HG03108 (cell line): Measurements from ENCODE around the gene CNPY1.

ENCODE experiments used
- ATAC-seq: cut with Tn5 transposase; IDR thresholded peaks from one replicate; pipeline ENCODE4 v1.9.1; 2021; ENCODE audit warnings: moderate library complexity; ENCODE audit not compliant: unreplicated experiment

The CNPY1 gene

DNA sequence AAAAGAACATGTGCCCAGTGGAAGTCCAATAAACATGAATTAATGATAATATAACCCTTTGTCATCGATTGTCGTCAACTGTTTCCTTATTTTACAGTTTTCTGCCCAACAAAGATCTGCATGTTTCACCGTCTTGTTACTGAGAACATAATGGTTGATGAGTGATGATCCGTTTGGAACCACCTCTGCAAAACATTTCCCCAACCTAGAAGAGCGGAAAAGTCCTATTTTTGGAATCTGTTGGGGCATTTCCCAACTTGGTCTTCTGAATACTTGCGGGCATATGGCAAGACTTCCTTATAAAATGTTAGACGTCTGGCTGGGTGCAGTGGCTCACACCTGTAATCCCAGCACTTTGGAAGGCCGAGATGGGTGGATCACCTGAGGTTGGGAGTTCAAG is 32.1 kb downstream of the CNPY1 start:
- no peak for ATAC-seq

DNA sequence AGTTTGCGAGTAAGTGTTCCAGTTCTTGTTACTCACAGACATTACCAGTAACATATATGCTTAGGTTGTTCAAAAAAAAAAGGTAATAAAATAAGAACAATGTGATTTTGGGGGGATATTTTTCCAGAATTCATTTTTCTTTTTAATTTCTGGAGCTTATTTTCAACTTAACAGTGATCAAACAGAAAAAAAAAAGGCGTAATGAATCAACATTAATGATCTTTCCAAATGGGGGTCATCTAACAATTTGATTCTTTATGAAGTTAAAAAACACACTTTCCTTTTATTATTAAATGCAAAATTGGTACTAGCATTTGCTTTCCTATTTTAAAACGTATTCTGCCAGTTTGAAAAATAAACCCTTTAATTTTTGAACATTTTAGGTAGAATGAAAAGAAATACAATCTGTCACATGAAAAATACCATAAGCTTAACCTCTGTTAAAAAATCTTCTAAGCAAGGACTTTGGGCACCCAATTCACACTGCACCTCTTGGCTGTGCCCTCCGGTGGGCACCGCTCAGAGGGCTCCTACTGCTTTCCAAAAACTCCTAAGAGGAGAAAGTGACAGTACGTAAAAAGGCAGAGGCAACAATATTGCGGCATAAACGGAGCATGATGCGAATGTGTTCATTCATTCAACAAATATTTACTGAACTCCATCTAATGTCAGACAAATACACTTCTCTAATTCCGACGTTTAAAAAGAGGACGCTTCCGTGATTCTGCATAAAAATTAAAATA is 32.6 kb downstream of the CNPY1 start:
- no peak for ATAC-seq

DNA sequence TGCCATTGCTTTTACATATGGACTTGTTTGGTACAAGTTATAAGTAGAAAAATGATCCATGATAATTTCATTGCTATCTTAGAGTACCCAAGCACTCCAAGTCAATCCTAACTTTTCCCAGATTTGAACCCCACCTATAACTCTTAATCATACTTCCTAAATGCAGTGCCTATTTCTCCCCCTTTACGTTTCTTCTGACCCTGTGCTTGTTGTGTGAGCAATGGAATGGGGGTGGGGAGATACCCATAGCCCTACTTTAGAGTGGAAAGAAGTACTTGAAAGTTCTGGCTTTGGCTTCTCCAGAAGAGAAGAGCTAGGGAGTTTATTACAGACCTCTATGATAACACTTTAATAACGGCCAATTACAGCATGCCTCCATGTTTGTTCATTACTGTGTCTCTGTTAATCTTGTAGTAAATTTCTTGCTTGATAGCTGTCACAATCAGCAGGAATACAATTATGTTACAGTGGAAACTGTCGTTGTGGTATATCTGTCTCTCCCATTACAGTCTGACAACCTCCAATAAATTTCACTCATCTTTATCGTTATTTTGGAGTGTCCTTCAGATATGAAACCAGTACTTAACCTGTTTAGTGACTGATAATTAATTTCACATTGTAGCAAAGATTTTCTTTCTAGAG is 34.0 kb downstream of the CNPY1 start:
- no peak for ATAC-seq

DNA sequence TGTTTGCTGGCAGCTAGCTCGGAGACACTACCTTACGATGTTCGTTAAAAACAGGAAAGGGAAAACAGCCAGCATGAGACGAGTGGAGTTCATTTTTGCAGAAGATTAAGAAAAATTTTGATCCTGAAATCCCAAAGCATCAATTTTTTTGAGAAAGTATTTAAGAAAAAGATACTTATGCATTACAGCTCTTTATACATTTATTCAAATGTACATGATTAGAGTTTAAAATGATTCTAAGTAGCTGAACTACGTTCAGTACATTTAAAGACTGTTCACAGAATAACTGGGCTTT is 34.7 kb downstream of the CNPY1 start:
- no peak for ATAC-seq

DNA sequence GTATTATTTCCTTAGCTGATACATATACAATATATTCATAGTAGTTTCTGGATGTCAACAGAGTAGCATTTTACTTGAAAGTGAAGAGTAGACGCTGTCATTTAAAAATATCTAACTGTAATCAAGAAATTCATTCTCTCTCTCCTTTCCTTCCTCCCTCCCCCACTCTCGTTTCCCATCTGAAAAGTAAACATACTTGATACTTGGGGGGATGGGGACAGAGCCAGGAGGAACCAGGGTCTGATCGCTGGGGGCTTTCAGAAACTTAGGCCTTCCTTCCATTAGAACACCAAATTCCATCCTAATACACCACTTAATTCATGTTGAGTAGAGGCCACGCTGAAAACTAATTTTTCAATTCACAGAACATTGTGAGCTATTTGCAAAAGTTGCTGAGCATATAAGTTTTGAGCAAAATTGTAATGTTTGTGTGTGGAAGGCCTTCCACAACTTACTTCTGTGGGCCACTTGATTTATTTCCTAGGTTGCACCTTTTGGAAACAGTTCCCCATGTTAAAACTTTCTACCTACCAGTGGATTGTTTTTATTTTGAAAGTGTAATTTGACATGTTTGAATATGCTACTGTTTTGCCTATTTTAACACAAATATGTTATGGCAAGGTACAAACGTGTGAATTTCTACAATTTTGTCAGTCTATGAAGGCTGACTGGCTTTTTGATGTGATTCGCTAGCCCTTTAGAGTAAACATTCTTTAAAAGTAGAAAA is 35.2 kb downstream of the CNPY1 start:
- ATAC-seq = no peak

DNA sequence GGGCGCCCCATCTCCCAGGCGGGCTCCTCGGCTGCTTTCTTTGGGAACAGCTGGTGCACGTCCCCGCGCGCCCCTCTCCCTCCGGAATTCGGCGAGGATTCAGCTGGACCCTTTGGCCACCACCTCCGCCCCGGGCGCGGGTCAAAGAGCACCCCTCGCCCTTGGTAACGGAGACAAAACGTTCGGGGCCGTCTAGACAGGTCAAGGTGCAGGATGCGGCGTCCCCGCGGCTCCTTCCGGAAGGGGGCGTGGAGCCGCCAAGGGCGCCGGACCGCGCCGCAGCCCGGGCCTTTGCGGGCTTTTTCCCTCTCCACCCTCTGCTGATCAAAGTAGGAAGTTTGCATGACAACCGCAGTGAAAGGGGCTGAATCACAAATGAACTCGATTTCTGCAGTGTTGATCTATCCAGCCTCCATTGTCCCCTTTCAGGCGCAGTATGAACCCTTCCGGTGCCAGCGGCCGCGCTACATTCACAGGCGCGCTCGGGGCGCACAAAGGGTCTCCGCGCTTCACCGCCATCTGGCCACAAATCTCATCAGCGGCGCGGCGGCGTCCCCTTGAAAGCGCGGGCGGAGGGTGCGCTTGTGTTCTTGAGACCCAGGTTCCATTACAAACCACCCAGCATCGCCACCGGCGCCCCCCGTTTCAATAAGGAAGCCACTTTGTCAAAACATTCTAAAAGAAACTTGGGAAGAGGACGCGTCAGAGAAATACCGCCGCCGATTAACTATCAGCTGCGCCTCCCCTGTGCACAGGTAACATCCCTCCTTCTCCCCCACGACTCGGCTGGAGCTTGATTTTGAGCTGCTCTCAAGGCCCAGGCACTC is 36.4 kb downstream of the CNPY1 start:
- no peak for ATAC-seq

DNA sequence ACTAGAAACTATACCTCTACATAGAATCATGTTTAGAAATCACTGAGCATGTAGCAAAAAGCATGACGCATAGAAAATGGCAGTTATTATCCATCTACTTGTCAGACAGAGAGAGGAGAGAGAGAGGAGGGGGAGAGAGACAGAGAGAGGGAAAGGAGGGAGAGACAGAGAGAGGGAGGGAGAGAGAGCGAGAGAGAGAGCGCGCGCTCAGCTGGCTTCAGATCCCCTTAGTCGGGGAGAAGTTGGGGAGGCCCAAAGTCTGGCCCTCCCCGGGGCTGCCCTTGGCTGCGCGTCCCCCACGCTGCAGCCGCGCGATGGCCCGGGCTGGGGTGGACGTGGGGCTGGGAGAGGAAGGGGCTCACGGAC is 37.0 kb downstream of the CNPY1 start:
- no peak for ATAC-seq

DNA sequence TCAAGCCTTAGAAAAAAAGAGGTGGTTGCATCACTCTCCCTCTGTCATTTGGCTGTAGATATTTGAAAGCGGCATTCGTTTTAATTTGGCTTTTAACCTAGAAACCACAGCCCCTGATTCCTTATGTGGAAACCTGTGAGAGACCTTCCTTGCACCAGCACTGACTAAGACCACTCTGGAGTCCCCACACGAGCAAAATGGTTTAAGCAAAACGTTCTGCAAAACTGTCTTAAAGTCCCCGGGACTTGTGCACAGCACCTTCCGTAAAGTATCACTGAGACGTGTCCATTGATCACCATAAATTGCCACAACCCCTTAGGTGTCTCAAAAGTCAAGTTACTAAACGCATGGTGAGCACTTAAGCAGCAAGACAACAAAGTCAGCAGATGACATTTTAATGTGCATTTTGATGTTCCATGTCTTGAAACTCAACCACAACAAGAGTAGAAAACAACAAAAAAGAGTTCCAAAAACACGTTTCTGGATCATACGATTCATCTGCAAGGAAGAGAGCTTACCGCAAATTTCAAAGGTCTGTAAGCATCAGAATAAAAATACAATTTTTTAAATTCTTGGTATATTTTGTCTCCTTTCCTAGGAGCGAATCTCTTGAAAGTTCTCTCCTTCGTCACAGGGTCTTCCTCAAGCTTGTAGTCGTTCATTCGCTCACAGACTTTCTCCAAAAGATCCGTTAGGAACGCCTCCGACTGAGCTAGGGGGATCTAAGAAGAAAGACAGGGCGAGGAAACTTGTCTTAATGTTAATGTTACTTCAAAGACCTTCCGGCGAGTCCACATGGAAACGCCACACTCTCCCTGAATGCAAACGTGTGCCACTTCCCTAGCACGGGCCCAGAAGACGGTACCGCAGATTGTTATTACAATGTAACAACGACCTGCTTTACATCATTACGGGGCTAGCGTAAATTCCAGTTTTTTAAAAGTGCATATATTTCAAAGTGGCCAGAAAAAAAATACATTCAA is 37.7 kb downstream of the CNPY1 start:
- no peak for ATAC-seq

DNA sequence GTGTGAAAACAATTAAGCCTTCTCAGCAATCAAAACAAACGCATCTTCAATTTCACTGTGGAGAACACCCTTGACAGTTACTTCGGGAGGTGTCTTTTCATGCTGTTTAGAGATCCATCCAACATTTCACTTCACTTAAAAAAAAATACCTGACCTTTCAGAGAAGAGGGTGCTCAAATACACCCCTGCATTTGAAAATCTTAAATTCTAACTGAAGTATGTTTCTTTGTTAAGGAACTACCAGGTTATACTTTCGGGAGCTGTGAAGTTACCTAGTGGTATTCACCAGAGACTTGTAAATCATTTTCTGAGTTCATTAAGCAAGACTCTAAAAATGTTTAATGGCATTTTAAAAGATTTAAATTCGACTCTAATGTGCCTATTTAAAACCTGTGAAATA is 38.8 kb downstream of the CNPY1 start:
- ATAC-seq = no peak

DNA sequence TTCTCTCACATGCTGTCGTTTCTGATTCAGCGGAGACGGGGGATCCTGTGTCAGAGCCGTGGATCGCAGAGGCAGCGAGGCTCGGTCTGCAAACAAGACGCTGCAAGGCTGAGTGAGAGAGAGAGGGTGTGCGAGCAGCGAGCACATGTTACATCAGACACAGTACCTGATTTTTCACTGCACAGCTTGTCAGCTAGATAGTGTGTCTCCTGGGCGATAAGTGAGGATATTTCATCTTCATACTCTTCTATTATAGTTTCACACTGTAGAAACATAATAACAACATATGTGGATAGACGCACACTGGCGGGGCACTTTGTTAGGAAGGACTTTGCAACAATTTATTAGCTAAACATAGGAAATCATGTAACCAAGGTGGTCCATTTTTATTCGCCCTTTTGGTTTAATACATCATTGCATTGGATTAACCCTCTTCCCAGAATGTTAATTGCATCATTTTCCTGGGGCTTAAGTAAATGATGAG is 39.5 kb downstream of the CNPY1 start:
- ATAC-seq = no peak

DNA sequence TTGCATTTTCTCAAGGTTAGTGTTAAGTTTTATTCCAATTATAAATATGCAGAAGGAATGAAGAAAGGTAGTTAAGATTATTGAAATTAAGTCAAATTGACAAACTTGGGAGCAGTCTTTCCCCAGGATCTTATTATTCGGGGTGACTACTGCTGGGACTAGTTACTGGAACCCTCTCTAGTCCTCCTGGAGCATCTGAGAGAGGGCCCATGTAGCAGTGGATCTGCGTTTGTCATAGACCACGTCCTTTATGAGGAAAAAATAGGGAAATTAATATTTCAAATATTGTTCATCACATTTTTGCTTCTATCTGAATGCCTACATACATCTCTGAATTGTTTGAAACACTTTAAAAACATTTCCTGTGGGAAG is 41.0 kb downstream of the CNPY1 start:
- no peak for ATAC-seq

DNA sequence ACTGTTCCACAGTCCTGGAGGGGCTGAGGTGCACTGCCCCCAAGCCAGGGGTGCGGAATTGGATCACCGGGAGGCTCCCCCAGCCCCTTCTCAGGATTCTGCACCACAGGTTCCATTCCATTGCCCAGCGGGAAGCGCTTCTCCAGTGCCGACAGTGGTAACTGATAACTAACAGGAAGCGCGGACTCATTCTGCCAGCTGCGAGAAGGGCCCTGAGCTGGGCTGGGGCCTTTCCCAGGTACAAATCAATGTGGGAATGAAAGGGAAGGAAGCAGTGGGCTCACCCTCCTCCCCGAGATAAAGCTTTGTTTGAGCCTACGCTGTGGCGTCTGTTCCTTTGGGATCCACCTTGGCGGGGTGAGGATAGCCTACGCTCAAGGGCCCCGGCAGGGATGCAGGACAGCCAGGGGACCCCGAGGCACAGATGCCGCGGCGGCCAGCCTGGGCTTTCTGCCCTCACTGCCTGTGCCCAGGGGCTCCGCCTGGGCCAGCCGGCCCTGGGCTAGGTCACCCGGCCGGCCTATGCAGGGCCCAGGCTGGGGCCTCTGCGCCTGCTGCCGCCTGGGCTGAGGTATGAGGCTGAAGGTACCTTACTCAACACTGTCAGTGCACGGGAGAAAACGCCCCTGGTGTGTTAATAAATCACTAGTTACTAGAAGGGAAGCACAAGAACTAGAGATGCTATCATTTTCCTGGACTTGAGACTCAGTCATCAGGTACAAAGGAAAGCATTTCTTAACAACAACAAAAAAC is 49.0 kb downstream of the CNPY1 start:
- ATAC-seq = no peak

DNA sequence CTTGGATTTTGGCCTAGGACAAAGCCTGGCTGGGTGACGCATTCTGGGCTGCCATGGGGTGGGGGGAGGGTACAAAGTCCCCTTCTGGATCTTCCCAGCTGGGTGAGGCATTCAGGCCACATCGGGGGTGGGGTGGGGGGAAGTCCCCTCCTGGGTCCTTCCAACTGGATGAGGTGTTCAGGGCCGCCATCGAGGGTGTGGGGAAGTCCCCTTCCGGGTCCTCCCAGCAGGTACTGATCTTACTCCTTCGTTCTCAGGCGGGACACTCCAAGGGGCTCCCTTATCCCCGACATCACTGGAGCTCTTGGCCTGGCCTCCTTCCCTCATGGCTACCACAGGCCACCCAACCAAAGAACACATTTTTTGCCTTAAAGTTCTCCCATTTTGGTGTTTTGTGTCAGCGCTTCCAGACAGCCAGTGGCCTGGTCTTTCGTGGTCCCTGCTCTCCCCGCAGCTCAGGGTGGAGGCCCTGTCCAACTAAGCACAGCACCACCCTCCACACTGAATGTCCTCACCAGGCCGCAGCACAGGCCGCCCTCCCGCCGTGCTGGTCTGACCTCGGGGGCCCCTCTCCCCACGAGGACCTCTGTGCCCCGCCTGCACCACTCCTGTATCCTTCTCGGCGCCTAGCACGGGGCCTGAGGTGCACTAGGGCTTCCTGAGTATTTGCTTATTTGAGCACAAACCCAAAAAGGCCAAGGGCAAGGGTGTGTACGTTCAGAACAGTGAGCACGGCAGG is 49.9 kb downstream of the CNPY1 start:
- ATAC-seq = no peak

DNA sequence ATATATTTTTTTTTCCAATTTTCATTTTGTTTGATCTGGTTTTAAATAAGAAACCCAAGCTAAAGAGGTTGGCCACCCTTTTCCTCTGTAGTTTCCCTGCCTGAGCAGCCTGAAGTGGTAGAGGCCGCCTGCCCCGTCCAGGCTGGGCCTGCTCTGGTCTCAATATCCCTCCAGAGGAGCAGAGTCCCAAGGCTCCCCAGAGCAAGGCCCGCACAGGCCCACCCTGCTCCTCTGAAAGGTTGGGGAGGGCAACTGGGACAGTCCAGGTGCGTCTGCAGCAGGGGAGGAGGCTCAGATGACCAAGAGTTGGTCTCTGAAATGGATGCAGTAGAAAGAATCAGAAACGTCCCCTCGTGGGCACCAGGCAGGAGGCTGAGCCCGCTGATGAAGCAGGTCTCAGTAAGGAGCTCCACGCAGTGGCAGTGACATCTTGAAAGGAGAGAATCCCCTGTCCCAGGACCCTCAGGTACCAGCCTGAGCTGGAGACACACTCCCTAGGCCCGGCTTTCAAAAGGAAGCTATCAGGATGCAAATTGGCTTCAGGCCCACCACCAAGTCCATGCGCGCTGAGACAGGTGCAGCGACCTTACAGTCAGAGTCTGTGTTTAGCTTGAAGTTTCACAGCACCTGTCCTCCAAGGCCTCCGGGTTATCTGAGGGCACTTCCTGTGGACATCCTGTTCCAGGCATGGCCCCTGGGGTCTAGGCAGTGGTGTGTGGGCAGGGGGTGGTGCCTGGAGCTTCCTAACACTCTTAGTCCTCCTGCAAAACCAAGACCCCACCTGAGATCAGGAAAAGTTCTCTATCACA is 50.7 kb downstream of the CNPY1 start:
- no peak for ATAC-seq

DNA sequence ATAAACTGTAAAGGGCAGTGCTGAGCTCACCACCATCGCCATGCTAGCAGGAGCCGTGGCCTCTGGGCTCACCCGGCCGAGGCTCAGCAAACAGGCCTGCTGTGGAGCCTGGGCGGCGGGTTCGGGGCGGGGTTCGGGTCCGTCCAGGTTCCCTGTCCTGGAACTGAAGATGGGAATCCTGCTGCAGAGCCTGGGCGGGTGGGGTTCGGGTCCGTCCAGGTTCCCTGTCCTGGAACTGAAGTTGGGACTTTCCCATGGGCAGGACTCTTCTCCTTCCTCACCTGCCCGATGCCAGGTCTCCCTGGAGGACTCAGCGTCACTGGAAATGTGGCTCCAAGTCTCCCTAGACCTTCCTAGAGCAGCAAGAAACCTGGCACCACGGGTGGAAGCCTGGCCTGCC is 51.8 kb downstream of the CNPY1 start:
- no peak for ATAC-seq

DNA sequence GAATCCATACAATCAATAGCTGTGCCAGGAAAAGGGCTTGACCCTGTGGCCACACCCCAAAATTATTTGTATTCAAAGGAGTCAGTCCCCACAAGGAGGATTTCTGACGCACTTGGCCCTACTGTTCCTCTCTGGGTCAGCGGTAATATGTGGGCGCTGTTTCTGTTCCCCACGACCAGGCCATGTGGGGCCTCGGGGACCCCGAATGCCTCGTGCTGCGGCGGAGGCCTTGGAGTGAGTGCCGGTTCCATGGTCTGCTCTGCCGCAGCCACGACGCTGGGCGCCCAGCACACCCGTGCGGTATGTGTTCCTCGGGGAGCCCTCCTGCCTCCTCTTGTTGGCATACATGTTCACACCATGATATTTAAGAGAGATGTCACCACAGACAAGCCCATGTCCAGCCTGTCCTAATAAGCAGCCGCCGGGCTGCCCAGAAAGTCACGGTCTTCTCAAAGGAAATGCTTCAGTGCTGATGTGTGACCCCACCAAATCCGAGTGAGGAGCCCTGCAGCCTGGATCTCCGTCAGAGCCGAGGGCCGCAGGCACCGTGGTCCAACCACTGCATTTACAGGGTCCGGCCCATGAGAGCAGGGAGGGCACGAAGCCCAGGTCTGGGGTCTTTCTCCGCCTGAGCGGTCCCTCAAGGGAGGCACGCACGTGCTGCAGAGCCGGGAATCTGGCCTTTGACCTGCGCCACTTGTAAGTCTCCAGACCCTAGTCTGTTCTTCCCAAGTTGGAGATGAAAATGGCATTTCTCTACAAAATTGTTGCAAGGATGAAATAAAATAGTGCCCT is 52.4 kb downstream of the CNPY1 start:
- no peak for ATAC-seq

DNA sequence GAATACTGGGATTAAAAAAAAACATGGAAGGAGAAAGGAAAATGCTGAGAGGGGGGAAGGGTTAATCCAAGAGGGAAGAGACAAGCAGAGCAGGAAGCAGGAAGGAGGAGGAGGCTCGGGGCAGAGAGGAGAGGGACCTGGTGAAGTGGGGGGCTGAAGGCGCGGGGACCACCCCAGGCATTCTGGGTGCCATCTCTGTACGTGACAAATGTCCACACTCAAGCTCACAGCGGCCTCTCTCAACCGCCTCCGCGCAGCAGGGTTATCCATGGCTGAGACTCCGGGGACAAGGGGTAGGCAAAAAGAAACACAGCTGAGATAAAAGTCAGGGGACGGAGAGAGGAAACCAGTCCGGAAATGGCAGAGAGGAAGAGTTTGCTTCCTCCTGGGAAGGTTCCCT is 54.5 kb downstream of the CNPY1 start:
- ATAC-seq = no peak
